Measurements from ENCODE around the gene FEZ2.

GRCh38 chr2:36587556-36587955, 10.4 kb downstream of the FEZ2 start:
- TF ChIP-seq POLR2A (IDR thresholded peaks at IDR 0.05) (no peak), CTCF (IDR thresholded peaks at IDR 0.05) (no peak)

Measured in testis (tissue), 2 donors.